Upper lobe of right lung (tissue), 1 donor: Measurements from ENCODE around the gene ARSB. TPM values are rescaled to one million over a fixed set of nuclear protein-coding genes. Genes with fewer than 3 reads are reported as not detected.
"Not testable (repeated sequence)": the region's sequence is repeated elsewhere in the genome, so short reads cannot be mapped to it uniquely, and the experiment has no call there.

Experiments used
- ATAC-seq: fragments of 200-7000 bp; cut with Tn5 transposase; one replicate; pipeline ENCODE4 v1.9.1; 2020; ENCODE audit warnings: mild to moderate bottlenecking, moderate library complexity
- DNase-seq: peaks from one replicate; pipeline ENCODE4 v3.0.0-alpha.2; 2020
- H3K27ac ChIP-seq: fragments of 200-600 bp; one replicate; pipeline ENCODE4 v1.8.0; 2022
- H3K27me3 ChIP-seq: fragments of 200-600 bp; one replicate; pipeline ENCODE4 v1.8.0; 2022; ENCODE audit warnings: mild to moderate bottlenecking
- H3K36me3 ChIP-seq: fragments of 200-600 bp; one replicate; pipeline ENCODE4 v1.8.0; 2022
- H3K4me1 ChIP-seq: fragments of 200-600 bp; one replicate; pipeline ENCODE4 v1.8.0; 2022
- H3K4me3 ChIP-seq: fragments of 200-600 bp; one replicate; pipeline ENCODE4 v1.8.0; 2022; ENCODE audit warnings: mild to moderate bottlenecking
- H3K9me3 ChIP-seq: fragments of 200-600 bp; one replicate; pipeline ENCODE4 v1.8.0; 2022
- CTCF ChIP-seq: fragments of 200-600 bp; IDR thresholded peaks from one replicate; pipeline ENCODE4 v1.8.0; 2022; ENCODE audit warnings: antibody characterized with exemption
- intact Hi-C: fragments of 100-400 bp; cut with DNase I; formaldehyde crosslinking; loops from one replicate; pipeline ENCODE4 v1.11.0; 2022
- total RNA-seq: library from RNA; stranded (reverse); fragmentation: NEBNext Ultra II Directional; extraction: Animal tissue kit (Norgen Biotek cat#: 25700); gene quantifications from one replicate; pipeline ENCODE4 v1.2.1, GENCODE V29; 2021
- donor health status: DM: no; HTN: yes; CAD: no; lungs with severe emphysema.

Gene ARSB
- total RNA-seq, 1 donor from 2014 or later = 15.8 TPM

- Histone ChIP-seq H3K27ac (no peak overlapping the region), H3K9me3 (no peaks in the 10 kb centered on the region), H3K4me3 (no peak overlapping the region), H3K36me3 (no peaks in the 10 kb centered on the region), H3K27me3 (no peaks in the 10 kb centered on the region), H3K4me1 (peaks cover 9% of the 10 kb centered on the region)
- ATAC-seq (peak; percentile 72), DNase-seq (no peak)
- intact Hi-C loops = no loop called here
- no peak for TF ChIP-seq CTCF
Measured at GRCh38 chr5:78887384-78888118, 97.6 kb downstream of the ARSB start.

GRCh38 chr5:78886341-78887230 is 98.5 kb downstream of the ARSB start:
- H3K4me1 ChIP-seq = peaks cover 9% of the 10 kb centered on the region
- peak; percentile 60 for TF ChIP-seq CTCF
- H3K9me3 ChIP-seq = no peaks in the 10 kb centered on the region
- H3K27me3 ChIP-seq = no peaks in the 10 kb centered on the region
- H3K4me3 ChIP-seq = no peak overlapping the region
- ATAC-seq (peak; percentile 35), DNase-seq (no peak)
- no peak overlapping the region for H3K27ac ChIP-seq
- no peaks in the 10 kb centered on the region for H3K36me3 ChIP-seq
- intact Hi-C loops = no loop called here

GRCh38 chr5:78881884-78882283 is 103.2 kb downstream of the ARSB start:
- intact Hi-C loops = no loop called here
- Histone ChIP-seq H3K4me3 (no peak overlapping the region), H3K36me3 (no peaks in the 10 kb centered on the region), H3K4me1 (no peaks in the 10 kb centered on the region), H3K27me3 (no peaks in the 10 kb centered on the region), H3K9me3 (no peaks in the 10 kb centered on the region), H3K27ac (no peak overlapping the region)
- TF ChIP-seq CTCF = no peak
- ATAC-seq (no peak), DNase-seq (no peak)

GRCh38 chr5:78879516-78879915 is 105.6 kb downstream of the ARSB start:
- TF ChIP-seq CTCF = no peak
- ATAC-seq (no peak), DNase-seq (no peak)
- intact Hi-C loops = no loop called here
- Histone ChIP-seq H3K9me3 (no peaks in the 10 kb centered on the region), H3K4me1 (no peaks in the 10 kb centered on the region), H3K27me3 (no peaks in the 10 kb centered on the region), H3K4me3 (no peak overlapping the region), H3K27ac (no peak overlapping the region), H3K36me3 (no peaks in the 10 kb centered on the region)

GRCh38 chr5:78866076-78866475 is 119.0 kb downstream of the ARSB start:
- H3K36me3 ChIP-seq, intact Hi-C loops, ATAC-seq, H3K4me3 ChIP-seq, H3K27ac ChIP-seq, DNase-seq, H3K27me3 ChIP-seq, H3K4me1 ChIP-seq, H3K9me3 ChIP-seq: not testable (repeated sequence)

- no peak overlapping the region for H3K4me3 ChIP-seq
- DNase-seq (no peak), ATAC-seq (no peak)
- no peaks in the 10 kb centered on the region for H3K36me3 ChIP-seq
- no peak overlapping the region for H3K27ac ChIP-seq
- no peak for TF ChIP-seq CTCF
- no peaks in the 10 kb centered on the region for H3K9me3 ChIP-seq
- H3K4me1 ChIP-seq = no peaks in the 10 kb centered on the region
- no peaks in the 10 kb centered on the region for H3K27me3 ChIP-seq
- intact Hi-C loops = no loop called here
Measured at GRCh38 chr5:78858364-78858763, 126.7 kb downstream of the ARSB start.
